ENCODE data around the gene TSPAN16. TPM values are rescaled to one million over a fixed set of nuclear protein-coding genes. Genes with fewer than 3 reads are reported as not detected.

Gene TSPAN16
- total RNA-seq, 1 experiment from 2014 or later: not detected

GRCh38 chr19:11361037-11361770, 65.2 kb downstream of the TSPAN16 start:
- no peak for TF ChIP-seq CTCF (conservative IDR thresholded peaks at IDR 0.05; ENCODE audit: low read depth, low read length)
- TF ChIP-seq EZH2 (IDR thresholded peaks at IDR 0.05; ENCODE audit: borderline replicate concordance, low read depth, low read length, poor library complexity, severe bottlenecking): no peak
- ChIA-PET CTCF (no interaction called here), POLR2A (ENCODE audit: low non-redundant PET) (no interaction called here)
- H3K4me3 ChIP-seq (ENCODE audit: low read depth, low read length, poor library complexity, severe bottlenecking): no peak overlapping the region
- no peak overlapping the region for H3K27ac ChIP-seq (ENCODE audit: low read depth, low read length, poor library complexity, severe bottlenecking)
- no peaks in the 10 kb centered on the region for H3K4me1 ChIP-seq (ENCODE audit: insufficient read depth, low read length, poor library complexity, severe bottlenecking)
- no peak for DNase-seq (ENCODE audit: low spot score)
- no peaks in the 10 kb centered on the region for H3K9me3 ChIP-seq (ENCODE audit: low read depth, low read length, poor library complexity, severe bottlenecking)
- no TSS peak for BruUV-seq (replicated peaks)
- no peaks in the 10 kb centered on the region for H3K27me3 ChIP-seq (replicated peaks; ENCODE audit: insufficient read depth, low read depth, low read length, poor library complexity)
- no peaks in the 10 kb centered on the region for H3K36me3 ChIP-seq (ENCODE audit: insufficient read depth, low read length, poor library complexity, severe bottlenecking)
- intact Hi-C loops (cut with micrococcal nuclease; ENCODE audit: unreplicated experiment): no loop called here

GRCh38 chr19:11361771-11362731, 66.1 kb downstream of the TSPAN16 start:
- no peak overlapping the region for H3K27ac ChIP-seq (ENCODE audit: low read depth, low read length, poor library complexity, severe bottlenecking)
- no peaks in the 10 kb centered on the region for H3K4me1 ChIP-seq (ENCODE audit: insufficient read depth, low read length, poor library complexity, severe bottlenecking)
- TF ChIP-seq CTCF (conservative IDR thresholded peaks at IDR 0.05; ENCODE audit: low read depth, low read length) (no peak), EZH2 (IDR thresholded peaks at IDR 0.05; ENCODE audit: borderline replicate concordance, low read depth, low read length, poor library complexity, severe bottlenecking) (no peak)
- intact Hi-C loops (cut with micrococcal nuclease; ENCODE audit: unreplicated experiment): no loop called here
- no peaks in the 10 kb centered on the region for H3K9me3 ChIP-seq (ENCODE audit: low read depth, low read length, poor library complexity, severe bottlenecking)
- ChIA-PET POLR2A (ENCODE audit: low non-redundant PET) (no interaction called here), CTCF (no interaction called here)
- no peak for DNase-seq (ENCODE audit: low spot score)
- no TSS peak for BruUV-seq (replicated peaks)
- H3K27me3 ChIP-seq (replicated peaks; ENCODE audit: insufficient read depth, low read depth, low read length, poor library complexity): no peaks in the 10 kb centered on the region
- H3K4me3 ChIP-seq (ENCODE audit: low read depth, low read length, poor library complexity, severe bottlenecking): no peak overlapping the region
- H3K36me3 ChIP-seq (ENCODE audit: insufficient read depth, low read length, poor library complexity, severe bottlenecking): no peaks in the 10 kb centered on the region

- BruUV-seq (replicated peaks): no TSS peak
- no peak for TF ChIP-seq CTCF (conservative IDR thresholded peaks at IDR 0.05; ENCODE audit: low read depth, low read length)
- no peak for TF ChIP-seq EZH2 (IDR thresholded peaks at IDR 0.05; ENCODE audit: borderline replicate concordance, low read depth, low read length, poor library complexity, severe bottlenecking)
- no peaks in the 10 kb centered on the region for H3K27me3 ChIP-seq (replicated peaks; ENCODE audit: insufficient read depth, low read depth, low read length, poor library complexity)
- DNase-seq (ENCODE audit: low spot score): no peak
- no peak overlapping the region for H3K27ac ChIP-seq (ENCODE audit: low read depth, low read length, poor library complexity, severe bottlenecking)
- POLR2A ChIA-PET (ENCODE audit: low non-redundant PET): no interaction called here
- no peaks in the 10 kb centered on the region for H3K36me3 ChIP-seq (ENCODE audit: insufficient read depth, low read length, poor library complexity, severe bottlenecking)
- H3K4me3 ChIP-seq (ENCODE audit: low read depth, low read length, poor library complexity, severe bottlenecking): no peak overlapping the region
- CTCF ChIA-PET: no interaction called here
- H3K9me3 ChIP-seq (ENCODE audit: low read depth, low read length, poor library complexity, severe bottlenecking): no peaks in the 10 kb centered on the region
- intact Hi-C loops (cut with micrococcal nuclease; ENCODE audit: unreplicated experiment): no loop called here
- no peaks in the 10 kb centered on the region for H3K4me1 ChIP-seq (ENCODE audit: insufficient read depth, low read length, poor library complexity, severe bottlenecking)
Observed at GRCh38 chr19:11363881-11364280, 67.9 kb downstream of the TSPAN16 start.
